WERI-Rb-1 (cell line): ENCODE results near the gene IPO9.

ENCODE experiments used
- DNase-seq: peaks from one replicate; pipeline ENCODE4 v3.0.0-alpha.2; 2020
- H3K27ac ChIP-seq: fragments of 250-450 bp; sonication (Bioruptor Pico); 2 replicates; pipeline ENCODE4 v1.5.1; 2020; ENCODE audit warnings: mild to moderate bottlenecking, moderate library complexity
- H3K27me3 ChIP-seq: fragments of 250-450 bp; sonication (Bioruptor Pico); 2 replicates; pipeline ENCODE4 v1.5.1; 2021; ENCODE audit warnings: mild to moderate bottlenecking, low read depth, moderate library complexity; ENCODE audit not compliant: insufficient read depth, severe bottlenecking
- H3K36me3 ChIP-seq: fragments of 250-450 bp; sonication (Bioruptor Pico); 2 replicates; pipeline ENCODE4 v1.5.1; 2020; ENCODE audit warnings: mild to moderate bottlenecking, moderate library complexity
- H3K4me3 ChIP-seq: 2 replicates; pipeline ENCODE4 v1.5.1; 2011; ENCODE audit warnings: low read depth, mild to moderate bottlenecking, control low read depth, low read length
- H3K9me3 ChIP-seq: fragments of 250-450 bp; sonication (Bioruptor Pico); 2 replicates; pipeline ENCODE4 v1.5.1; 2021; ENCODE audit warnings: mild to moderate bottlenecking, moderate library complexity; ENCODE audit not compliant: severe bottlenecking
- TF ChIP-seq, protein P1 (sequence below): IDR thresholded peaks from 2 replicates; pipeline ENCODE4 v1.5.1; 2011; ENCODE audit warnings: low read depth, mild to moderate bottlenecking, control low read depth, inconsistent platforms, low read length

The IPO9 gene

DNA sequence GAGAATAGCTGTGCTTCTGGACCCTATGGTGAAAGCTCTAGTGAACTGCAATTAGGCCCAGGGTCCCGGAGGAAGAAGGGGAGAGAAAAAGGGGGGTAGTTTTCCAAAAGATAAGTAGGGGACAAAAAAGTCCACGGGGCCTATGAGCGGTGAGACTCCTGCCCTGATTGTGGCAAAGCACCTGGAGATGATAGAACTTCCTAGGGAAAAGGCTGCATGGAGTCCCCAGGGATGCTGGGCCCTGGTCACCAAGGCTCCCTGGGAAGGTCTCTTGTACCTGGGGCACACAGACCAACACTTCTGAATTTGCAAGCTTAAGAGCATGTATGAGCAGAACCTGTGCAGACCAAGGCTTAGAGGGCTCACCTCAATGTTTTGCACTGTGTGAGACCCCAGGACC, 54.3 kb downstream of the IPO9 start:
- no peaks in the 10 kb centered on the region for H3K9me3 ChIP-seq
- no peaks in the 10 kb centered on the region for H3K27me3 ChIP-seq
- peaks cover 33% of the 10 kb centered on the region for H3K36me3 ChIP-seq
- no peak overlapping the region for H3K4me3 ChIP-seq
- no peak for DNase-seq
- H3K27ac ChIP-seq: peak overlapping the region; percentile 39
- TF ChIP-seq, protein P1, sequence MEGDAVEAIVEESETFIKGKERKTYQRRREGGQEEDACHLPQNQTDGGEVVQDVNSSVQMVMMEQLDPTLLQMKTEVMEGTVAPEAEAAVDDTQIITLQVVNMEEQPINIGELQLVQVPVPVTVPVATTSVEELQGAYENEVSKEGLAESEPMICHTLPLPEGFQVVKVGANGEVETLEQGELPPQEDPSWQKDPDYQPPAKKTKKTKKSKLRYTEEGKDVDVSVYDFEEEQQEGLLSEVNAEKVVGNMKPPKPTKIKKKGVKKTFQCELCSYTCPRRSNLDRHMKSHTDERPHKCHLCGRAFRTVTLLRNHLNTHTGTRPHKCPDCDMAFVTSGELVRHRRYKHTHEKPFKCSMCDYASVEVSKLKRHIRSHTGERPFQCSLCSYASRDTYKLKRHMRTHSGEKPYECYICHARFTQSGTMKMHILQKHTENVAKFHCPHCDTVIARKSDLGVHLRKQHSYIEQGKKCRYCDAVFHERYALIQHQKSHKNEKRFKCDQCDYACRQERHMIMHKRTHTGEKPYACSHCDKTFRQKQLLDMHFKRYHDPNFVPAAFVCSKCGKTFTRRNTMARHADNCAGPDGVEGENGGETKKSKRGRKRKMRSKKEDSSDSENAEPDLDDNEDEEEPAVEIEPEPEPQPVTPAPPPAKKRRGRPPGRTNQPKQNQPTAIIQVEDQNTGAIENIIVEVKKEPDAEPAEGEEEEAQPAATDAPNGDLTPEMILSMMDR: no peak

DNA sequence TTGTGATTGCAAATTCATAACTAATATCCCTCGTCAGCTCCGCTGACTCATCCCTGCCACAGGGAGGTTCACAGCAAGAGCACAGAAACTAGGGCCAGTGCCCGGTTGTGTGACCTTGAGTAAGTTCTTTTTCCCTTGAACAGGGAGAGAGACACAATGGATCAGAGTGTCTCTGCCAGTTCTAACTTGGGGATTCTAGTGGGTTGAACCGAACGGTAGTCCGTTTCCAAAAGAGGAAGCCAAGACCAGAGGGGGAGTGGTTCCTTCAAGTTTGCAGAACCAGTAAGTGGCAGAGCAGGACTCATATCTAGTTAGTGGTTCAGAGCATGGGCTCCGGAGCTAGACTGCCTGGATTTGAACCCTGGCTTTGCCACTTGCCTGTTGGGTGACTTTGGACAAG, 54.8 kb downstream of the IPO9 start:
- no peaks in the 10 kb centered on the region for H3K9me3 ChIP-seq
- peaks cover 28% of the 10 kb centered on the region for H3K36me3 ChIP-seq
- TF ChIP-seq, protein P1: no peak
- peak overlapping the region; percentile 39 for H3K27ac ChIP-seq
- H3K27me3 ChIP-seq: no peaks in the 10 kb centered on the region
- peak; percentile 73 for DNase-seq
- no peak overlapping the region for H3K4me3 ChIP-seq

DNA sequence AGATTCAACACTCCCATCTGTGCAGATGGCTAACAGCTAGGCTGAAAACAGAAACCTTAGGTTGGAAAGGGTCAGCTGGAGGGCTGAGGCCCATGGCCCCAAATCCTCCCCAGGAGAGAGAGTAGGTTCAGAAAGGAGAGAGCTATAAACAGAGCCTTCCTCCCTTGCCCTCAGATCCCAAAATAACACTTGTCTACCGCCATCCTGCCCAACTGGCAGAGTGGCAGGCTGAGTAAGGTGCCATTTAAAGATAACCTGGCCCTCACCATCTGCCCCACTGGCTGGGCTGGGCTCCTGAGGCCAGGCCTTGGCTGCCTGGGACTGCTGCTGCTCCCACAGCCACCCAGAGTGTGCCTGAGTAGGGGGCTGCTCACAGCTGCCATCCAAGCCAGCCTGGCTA, 55.5 kb downstream of the IPO9 start:
- TF ChIP-seq, protein P1: no peak
- H3K36me3 ChIP-seq: peaks cover 21% of the 10 kb centered on the region
- H3K4me3 ChIP-seq: no peak overlapping the region
- H3K27me3 ChIP-seq: no peaks in the 10 kb centered on the region
- no peaks in the 10 kb centered on the region for H3K9me3 ChIP-seq
- H3K27ac ChIP-seq: peak overlapping the region; percentile 39
- DNase-seq: peak; percentile 68

GRCh38 chr1:201885531-201886075, 56.6 kb downstream of the IPO9 start:
- TF ChIP-seq, protein P1: no peak
- Histone ChIP-seq H3K36me3 (peaks cover 14% of the 10 kb centered on the region), H3K27ac (no peak overlapping the region), H3K27me3 (no peaks in the 10 kb centered on the region), H3K9me3 (no peaks in the 10 kb centered on the region), H3K4me3 (no peak overlapping the region)
- no peak for DNase-seq

DNA sequence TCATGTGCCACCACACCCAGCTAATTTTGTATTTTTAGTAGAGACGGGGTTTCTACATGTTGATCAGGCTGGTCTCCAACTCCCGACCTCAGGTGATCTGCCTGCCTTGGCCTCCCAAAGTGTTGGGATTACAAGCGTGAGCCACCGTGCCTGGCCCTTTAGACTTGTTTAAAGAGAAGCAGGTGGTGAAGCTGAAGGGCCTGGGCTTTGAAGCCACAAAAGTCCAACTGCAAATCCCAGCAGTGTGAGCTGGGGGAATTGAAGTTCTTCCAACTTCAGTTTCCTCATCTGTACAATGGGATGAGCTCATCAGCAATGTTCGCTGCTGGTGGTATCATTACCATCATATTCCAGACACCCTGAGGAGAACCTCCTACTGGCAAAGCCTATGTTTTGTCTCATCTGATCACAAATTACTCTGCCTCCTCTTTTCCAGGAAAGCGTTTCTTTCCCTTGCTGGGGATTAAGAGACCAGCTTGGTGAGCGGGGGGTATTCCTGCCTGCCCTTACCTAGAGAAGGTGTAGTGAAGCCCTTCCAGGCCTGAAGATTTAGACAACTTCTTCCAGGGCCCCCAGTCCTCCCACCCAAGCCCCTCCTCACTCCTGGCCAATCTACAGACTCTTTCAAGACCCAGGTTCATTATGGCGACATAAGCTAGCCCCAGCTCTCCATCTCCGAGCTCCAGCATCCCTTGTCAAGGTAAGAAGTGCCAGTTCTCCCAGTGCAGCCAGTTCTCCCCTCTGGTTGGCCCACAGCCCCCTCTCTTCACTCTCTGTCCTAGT, 57.3 kb downstream of the IPO9 start:
- no peak for DNase-seq
- TF ChIP-seq, protein P1: no peak
- Histone ChIP-seq H3K27ac (no peak overlapping the region), H3K36me3 (peaks cover 13% of the 10 kb centered on the region), H3K4me3 (no peak overlapping the region), H3K27me3 (no peaks in the 10 kb centered on the region), H3K9me3 (no peaks in the 10 kb centered on the region)
